ENCODE measurements around the gene MAGI1.
"Not testable (repeated sequence)": the region's sequence is repeated elsewhere in the genome, so short reads cannot be mapped to it uniquely, and the experiment has no call there.

The MAGI1 gene

DNA sequence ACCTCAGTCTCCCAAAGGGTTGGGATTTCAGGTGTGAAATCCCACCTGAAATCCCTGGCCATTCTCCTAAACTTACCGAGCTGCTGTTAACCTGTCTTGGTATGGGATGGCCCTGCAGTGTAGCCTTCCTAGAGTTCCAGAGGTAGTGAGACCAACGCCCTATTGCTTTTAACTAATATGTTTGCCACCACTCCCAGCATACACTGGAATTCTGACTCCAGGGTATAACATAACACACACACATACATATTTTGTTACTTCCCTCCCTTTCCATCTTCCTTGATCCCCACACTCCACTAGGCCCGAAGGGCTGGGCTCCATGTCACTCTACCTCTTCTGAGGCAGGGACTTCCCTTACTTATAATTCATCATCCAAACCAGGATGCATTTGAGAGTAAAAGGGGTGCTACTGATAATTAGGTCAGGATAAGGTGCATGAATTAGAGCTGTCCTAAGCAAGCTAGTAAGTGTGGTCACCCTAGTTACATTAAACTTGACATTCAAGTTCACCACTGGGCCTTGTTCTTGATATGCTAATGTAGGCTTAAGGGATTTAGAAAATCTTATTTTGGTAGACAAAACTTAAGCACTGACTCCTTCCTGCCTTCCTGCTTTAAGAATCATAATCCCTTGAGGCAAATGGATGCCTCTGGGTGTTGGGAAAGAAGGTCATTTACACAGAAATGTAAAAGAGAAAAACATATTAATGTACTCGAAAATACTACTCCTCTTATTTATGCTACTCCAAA lies 317.6 kb downstream of the MAGI1 start:
- Mint-ChIP-seq H3K4me3 (no peak overlapping the region), H3K4me1 (ENCODE audit: low read depth) (no peaks in the 10 kb centered on the region), H3K27ac (no peak overlapping the region), H3K27me3 (peaks cover 3% of the 10 kb centered on the region), H3K36me3 (no peaks in the 10 kb centered on the region), H3K9me3 (ENCODE audit: low read depth) (no peaks in the 10 kb centered on the region)

DNA sequence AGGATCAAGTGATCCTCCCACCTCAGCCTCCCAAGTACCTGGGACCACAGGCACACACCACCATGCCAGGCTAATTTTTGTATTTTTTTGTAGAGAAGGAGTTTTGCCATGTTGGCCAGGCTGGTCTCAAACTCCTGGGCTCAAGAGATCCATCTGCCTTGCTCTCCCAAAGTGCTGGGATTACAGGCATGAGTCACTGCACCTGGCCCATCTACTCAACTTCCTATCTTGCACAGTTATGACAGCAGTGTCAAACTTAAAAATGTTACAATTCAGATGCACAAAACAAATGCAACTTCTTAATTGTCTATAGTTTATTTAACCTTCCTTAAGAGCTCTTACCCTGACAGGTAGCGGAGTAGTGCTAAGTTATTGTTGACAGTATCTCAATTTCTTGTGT lies 319.1 kb downstream of the MAGI1 start:
- H3K4me1 Mint-ChIP-seq (ENCODE audit: low read depth); H3K27me3 Mint-ChIP-seq; H3K9me3 Mint-ChIP-seq (ENCODE audit: low read depth); H3K27ac Mint-ChIP-seq; H3K4me3 Mint-ChIP-seq; H3K36me3 Mint-ChIP-seq: not testable (repeated sequence)

DNA sequence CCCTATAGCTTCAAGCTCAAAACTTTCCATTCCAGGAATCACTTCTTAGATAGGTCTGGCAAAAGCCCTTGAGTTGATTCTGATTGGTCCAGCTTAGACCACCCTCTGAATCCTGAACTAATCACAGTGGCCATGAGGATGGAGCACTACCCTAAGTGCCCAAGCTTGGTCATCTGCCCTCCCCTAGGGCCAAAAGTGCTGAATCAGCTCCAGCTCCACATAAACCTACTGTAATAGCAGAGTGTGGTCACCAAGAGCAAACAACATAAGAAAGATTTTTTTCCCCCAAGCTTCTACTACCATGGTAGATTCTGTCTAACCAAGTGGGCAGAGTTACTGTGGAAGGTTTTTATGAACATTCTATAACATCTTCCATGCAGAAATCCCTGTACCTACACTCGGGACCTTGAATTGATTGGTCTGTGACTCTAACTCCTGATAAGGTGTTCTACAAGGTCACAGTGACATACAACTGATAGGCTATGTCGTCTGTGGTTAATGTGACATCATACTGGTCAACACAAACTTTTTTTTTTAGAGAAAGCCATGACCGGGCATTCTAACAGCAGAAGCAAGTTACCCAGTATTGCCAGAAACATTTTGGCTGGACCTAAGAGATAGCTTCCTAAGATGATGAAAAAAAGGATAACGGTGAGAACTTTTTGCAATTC lies 320.9 kb downstream of the MAGI1 start:
- Mint-ChIP-seq H3K4me3 (no peak overlapping the region), H3K27ac (no peak overlapping the region), H3K4me1 (ENCODE audit: low read depth) (no peaks in the 10 kb centered on the region), H3K36me3 (no peaks in the 10 kb centered on the region), H3K27me3 (peaks cover 3% of the 10 kb centered on the region), H3K9me3 (ENCODE audit: low read depth) (no peaks in the 10 kb centered on the region)

DNA sequence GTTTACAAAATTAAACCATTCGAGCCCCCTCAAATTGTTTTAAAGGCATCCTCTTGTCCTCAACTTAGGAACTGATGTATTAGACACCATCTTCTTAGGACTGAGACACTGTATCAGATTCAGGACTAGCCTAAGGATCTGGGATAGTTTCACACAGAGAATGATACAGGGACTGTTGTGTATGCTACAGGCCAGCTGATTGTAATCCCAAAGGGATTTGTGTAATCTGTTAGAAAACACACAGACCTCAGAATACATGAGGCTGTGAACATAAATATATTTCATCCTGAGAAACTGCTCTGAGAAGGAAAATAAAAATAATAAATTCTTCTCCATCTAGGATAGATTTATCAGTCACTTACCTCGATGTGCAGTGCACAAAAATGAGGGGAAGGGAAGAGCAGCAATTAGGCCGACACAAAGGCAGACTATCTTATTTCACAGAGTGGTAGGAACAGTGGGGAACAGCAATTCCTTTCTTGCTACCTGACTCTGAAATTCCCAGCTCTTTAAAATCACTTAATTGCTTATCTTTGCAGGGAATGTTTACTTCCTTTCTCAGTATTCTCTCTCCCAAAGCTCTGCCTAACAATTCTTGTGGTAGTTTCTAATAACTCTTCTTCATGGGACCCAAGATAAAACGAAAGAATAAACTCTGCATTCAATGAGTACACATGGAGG lies 322.5 kb downstream of the MAGI1 start:
- H3K4me1 Mint-ChIP-seq (ENCODE audit: low read depth), result no peaks in the 10 kb centered on the region

DNA sequence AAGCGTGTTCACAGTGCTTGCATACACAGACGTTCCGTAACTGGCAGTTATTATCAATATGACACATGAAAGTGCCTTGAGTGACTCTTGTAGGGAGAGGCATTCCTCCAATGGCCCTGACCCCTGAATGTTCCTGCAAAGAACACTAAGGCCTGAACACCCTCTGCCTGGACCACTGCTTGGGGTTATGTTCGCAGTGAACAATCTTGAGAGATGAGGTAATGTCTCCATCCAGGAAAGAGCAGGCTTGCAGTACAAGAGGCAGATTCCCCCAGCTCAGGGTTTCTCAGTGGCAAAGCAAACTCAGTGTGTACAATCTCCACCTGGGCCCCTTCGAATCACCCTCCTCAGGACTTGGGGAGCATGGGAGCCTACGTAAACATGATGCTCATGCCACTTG lies 324.6 kb downstream of the MAGI1 start:
- Mint-ChIP-seq H3K27ac (no peak overlapping the region), H3K4me1 (ENCODE audit: low read depth) (no peaks in the 10 kb centered on the region), H3K9me3 (ENCODE audit: low read depth) (no peaks in the 10 kb centered on the region), H3K4me3 (no peak overlapping the region), H3K27me3 (no peaks in the 10 kb centered on the region), H3K36me3 (no peaks in the 10 kb centered on the region)

More for the DNA sequence above, 322.5 kb downstream of the MAGI1 start:
- no peaks in the 10 kb centered on the region for H3K27me3 Mint-ChIP-seq
- no peak overlapping the region for H3K27ac Mint-ChIP-seq
- no peak overlapping the region for H3K4me3 Mint-ChIP-seq
- H3K9me3 Mint-ChIP-seq (ENCODE audit: low read depth), result no peaks in the 10 kb centered on the region
- no peaks in the 10 kb centered on the region for H3K36me3 Mint-ChIP-seq

DNA sequence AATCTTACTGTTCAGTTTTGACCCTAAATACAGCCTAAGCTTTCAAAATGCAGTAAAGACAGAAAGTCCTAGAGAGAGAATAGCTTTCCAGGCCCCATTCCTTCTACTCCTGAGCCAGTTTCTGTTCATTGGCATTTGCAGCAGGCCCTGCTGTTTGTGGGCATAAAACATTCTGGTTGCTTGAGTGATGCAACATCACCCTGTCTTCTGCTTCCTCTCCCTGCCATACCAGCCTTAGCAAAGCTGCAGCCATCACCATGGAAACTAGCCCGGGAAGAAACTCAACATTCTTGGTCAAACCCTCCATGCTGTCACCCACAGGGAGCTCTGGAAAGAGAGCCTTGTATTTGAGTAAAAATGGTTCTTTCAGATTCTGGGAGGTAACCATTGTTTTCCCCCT lies 325.7 kb downstream of the MAGI1 start:
- no peaks in the 10 kb centered on the region for H3K27me3 Mint-ChIP-seq
- H3K27ac Mint-ChIP-seq, result no peak overlapping the region
- no peaks in the 10 kb centered on the region for H3K4me1 Mint-ChIP-seq (ENCODE audit: low read depth)
- no peak overlapping the region for H3K4me3 Mint-ChIP-seq
- H3K9me3 Mint-ChIP-seq (ENCODE audit: low read depth), result no peaks in the 10 kb centered on the region
- no peaks in the 10 kb centered on the region for H3K36me3 Mint-ChIP-seq

DNA sequence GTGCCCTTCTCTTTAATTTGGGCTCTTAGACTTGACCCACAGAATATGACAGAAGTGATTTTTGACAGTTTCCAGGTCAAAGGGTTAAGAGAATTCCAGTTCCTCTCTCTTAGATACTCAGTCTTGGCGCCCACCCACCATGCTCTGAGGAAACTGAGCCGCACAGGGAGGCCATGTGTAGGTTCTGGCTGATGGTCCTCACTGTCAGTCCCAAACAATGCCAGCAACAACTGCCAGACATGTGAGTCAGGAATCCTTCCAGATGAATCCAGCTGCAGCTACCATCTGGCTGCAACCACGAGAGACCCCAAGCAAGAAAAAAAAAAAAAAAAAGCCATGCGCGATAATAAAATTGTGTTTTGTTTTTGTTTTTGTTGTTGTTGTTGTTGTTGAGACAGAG lies 326.6 kb downstream of the MAGI1 start:
- H3K4me1 Mint-ChIP-seq (ENCODE audit: low read depth), result no peaks in the 10 kb centered on the region

DNA sequence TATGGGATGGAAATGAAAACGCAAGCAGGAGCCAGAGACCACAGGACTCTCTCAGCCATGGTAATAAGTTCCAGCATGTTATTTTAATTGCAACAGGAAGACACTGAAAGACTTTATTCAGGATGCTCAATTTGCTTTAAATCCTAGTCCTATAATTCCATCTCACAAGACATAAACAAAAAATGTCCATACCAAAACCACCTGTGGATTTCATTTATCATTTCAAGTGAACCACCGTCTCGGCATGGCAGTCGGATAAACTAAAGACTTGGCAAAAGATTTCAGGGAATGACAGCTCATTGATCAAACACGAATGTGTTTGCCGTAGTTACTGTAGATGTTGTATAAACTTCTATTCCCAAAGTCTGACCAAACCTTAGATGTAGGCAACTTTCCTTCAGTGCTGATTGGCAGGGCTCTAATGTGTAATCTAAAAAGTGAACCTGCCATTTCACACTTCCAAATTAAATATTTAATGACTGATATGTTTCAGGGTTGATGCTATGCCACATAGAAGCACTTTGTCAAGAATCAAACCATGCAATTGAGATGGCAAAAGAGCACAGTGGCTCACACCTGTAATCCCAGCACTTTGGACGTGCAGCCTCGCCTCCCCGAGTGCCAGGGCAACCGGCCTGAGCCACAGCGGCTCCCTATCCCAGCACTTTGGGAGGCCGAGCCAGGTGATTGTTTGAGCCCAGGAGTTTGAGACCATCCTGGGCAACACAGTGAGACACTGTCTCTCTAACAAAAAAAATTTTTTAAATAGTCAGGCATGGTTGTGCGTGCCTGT lies 331.7 kb downstream of the MAGI1 start:
- Mint-ChIP-seq H3K4me3 (no peak overlapping the region), H3K9me3 (ENCODE audit: low read depth) (no peaks in the 10 kb centered on the region), H3K36me3 (no peaks in the 10 kb centered on the region), H3K27ac (no peak overlapping the region), H3K27me3 (peaks cover 2% of the 10 kb centered on the region), H3K4me1 (ENCODE audit: low read depth) (no peaks in the 10 kb centered on the region)

More for the DNA sequence above, 326.6 kb downstream of the MAGI1 start:
- Mint-ChIP-seq H3K36me3 (no peaks in the 10 kb centered on the region), H3K9me3 (ENCODE audit: low read depth) (no peaks in the 10 kb centered on the region), H3K4me3 (no peak overlapping the region), H3K27me3 (no peaks in the 10 kb centered on the region), H3K27ac (no peak overlapping the region)

DNA sequence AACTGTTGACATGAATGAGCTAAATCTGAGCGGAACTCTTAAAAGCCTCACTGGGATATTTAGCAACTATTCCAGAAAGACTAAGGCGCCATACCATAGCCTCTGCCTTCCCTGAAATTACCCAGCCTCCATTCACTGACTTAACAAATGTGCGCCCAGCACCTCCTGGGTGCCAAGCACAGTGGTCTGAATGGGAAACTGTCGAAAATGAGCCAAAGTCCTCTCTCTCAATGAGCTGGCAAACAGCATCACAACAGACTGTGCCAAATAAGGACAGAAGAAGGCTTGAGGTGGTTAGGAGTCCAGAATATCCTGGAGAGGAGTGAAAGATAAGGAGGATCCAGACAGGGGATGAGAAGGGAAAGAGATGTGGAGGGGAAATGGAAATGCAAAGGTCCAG lies 332.4 kb downstream of the MAGI1 start:
- no peaks in the 10 kb centered on the region for H3K4me1 Mint-ChIP-seq (ENCODE audit: low read depth)
- H3K4me3 Mint-ChIP-seq, result no peak overlapping the region
- H3K9me3 Mint-ChIP-seq (ENCODE audit: low read depth), result no peaks in the 10 kb centered on the region
- H3K36me3 Mint-ChIP-seq, result no peaks in the 10 kb centered on the region
- H3K27me3 Mint-ChIP-seq, result peaks cover 2% of the 10 kb centered on the region
- no peak overlapping the region for H3K27ac Mint-ChIP-seq

DNA sequence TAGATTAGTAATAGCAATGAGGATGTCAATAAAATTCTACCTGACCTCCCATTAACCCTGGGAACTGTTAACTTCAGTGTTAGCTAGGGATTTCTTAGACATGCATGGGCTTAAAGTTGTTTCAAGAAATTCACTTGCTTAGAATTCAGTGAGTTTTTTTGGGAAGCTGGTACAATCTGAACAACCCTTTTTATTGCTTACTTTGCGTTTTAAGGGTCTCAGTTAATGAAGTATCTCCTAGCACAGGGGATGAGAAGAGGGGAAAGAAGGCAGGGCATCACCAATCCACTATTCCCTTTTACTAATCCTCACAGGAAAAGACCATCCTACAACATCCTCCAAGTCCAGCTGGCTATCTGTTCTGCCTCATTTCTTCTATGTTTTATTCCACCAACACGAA lies 334.9 kb downstream of the MAGI1 start:
- H3K27ac Mint-ChIP-seq, result no peak overlapping the region
- no peaks in the 10 kb centered on the region for H3K4me1 Mint-ChIP-seq (ENCODE audit: low read depth)
- no peaks in the 10 kb centered on the region for H3K9me3 Mint-ChIP-seq (ENCODE audit: low read depth)
- no peak overlapping the region for H3K4me3 Mint-ChIP-seq
- no peaks in the 10 kb centered on the region for H3K36me3 Mint-ChIP-seq
- peaks cover 2% of the 10 kb centered on the region for H3K27me3 Mint-ChIP-seq

DNA sequence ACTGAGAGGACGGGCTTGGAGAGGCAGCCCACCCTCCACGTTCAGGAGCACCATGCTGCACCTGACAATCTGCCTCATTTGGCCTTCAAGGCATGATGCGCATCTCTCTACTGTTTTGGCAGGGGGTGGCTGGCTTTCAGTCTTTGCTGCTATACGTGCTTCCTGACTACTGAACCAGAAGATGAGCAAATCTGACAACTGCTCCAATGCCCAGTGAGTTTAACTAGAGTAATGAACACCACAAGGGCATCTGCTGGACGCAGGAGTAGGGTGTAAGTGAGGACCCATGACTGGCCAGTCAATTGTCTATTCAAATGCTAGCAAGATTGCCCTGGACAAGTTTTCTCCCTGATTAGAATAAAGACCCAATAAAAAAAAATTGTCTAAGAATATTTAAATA lies 335.7 kb downstream of the MAGI1 start:
- no peaks in the 10 kb centered on the region for H3K4me1 Mint-ChIP-seq (ENCODE audit: low read depth)
- H3K9me3 Mint-ChIP-seq (ENCODE audit: low read depth), result no peaks in the 10 kb centered on the region
- no peaks in the 10 kb centered on the region for H3K36me3 Mint-ChIP-seq
- H3K27ac Mint-ChIP-seq, result no peak overlapping the region
- peaks cover 2% of the 10 kb centered on the region for H3K27me3 Mint-ChIP-seq
- H3K4me3 Mint-ChIP-seq, result no peak overlapping the region

DNA sequence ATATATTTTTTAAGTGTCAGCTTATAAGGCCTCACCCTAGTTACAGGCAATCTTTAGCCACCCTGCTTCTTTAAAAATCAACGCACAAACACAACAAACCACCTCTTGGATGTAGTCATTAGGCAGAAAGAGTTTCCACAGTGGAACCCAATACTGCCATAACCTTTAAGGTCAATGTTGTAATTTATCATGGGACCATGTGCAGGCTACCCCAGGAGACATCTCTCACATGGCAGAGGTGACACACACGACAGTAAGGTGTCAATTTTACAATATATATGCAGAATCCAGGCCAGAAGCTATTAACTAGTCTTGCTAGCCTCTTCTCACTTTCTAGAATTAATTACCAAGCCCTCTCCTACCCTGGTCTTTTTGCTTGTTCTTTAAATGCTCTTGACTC lies 336.5 kb downstream of the MAGI1 start:
- Mint-ChIP-seq H3K27me3 (peaks cover 2% of the 10 kb centered on the region), H3K4me3 (no peak overlapping the region), H3K27ac (no peak overlapping the region), H3K36me3 (no peaks in the 10 kb centered on the region), H3K4me1 (ENCODE audit: low read depth) (no peaks in the 10 kb centered on the region), H3K9me3 (ENCODE audit: low read depth) (no peaks in the 10 kb centered on the region)

DNA sequence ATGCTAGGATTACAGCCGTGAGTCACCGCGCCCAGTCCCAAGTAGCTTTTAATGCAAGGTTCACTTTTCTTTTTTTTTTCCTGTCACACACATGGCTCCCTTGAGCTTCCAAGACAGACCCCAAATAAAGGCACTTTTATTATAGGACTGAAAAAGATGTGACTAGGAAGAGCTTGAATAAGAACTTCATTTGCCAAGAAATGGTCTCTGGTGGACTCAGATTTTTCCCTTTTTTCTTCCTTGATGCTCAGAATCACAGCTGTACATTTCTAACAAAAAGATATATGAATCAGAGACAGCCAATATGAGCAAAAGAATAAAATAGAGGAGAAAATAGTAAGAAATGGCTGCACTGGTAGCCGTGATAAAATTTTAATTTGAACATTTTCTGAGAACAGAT lies 337.2 kb downstream of the MAGI1 start:
- Mint-ChIP-seq H3K4me1 (ENCODE audit: low read depth) (no peaks in the 10 kb centered on the region), H3K36me3 (no peaks in the 10 kb centered on the region), H3K4me3 (no peak overlapping the region), H3K9me3 (ENCODE audit: low read depth) (no peaks in the 10 kb centered on the region), H3K27me3 (peaks cover 2% of the 10 kb centered on the region), H3K27ac (no peak overlapping the region)

DNA sequence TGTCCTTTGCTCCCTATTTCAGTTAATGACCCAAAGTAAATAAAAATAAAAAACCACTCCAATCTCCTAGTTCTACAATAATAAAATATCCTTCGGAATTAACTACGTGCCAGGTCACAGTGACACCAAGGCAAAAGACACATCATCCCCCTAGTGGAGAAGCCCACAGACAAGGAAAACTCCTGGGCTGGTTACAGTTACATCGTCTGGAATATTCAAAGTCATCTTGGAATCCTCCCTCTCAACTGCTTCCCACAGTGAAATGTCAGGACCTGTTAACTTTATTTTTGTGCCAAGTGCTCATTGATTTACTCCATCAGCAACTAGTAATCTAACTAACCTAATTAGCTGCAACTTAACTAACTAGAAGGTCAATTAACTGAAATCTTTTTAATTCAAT lies 349.3 kb downstream of the MAGI1 start:
- H3K27me3 Mint-ChIP-seq, result no peaks in the 10 kb centered on the region
- no peak overlapping the region for H3K27ac Mint-ChIP-seq

DNA sequence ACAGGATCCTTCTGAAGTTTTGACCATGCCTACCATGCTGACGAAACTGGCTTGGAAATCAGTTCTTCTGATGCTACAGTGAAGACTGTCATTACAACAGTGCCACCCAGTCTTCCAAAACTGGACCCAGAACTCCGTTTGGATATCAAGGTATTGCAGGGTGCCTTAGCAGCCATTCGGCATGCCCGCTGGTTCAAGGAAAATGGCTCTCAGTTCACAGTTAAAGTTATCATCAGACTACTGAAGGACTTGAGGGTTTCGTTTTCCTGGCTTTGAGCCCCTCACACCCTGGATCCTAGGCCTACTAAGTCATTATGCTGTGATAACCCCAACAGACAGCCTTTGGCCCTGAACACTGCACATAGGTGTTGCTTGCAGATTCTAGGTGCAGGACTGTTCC lies 351.0 kb downstream of the MAGI1 start:
- H3K27ac Mint-ChIP-seq, result no peak overlapping the region
- peaks cover 3% of the 10 kb centered on the region for H3K9me3 Mint-ChIP-seq (ENCODE audit: low read depth)
- H3K27me3 Mint-ChIP-seq, result no peaks in the 10 kb centered on the region
- H3K36me3 Mint-ChIP-seq, result no peaks in the 10 kb centered on the region
- no peaks in the 10 kb centered on the region for H3K4me1 Mint-ChIP-seq (ENCODE audit: low read depth)
- no peak overlapping the region for H3K4me3 Mint-ChIP-seq

More for the DNA sequence above, 349.3 kb downstream of the MAGI1 start:
- Mint-ChIP-seq H3K4me1 (ENCODE audit: low read depth) (no peaks in the 10 kb centered on the region), H3K9me3 (ENCODE audit: low read depth) (peaks cover 3% of the 10 kb centered on the region), H3K4me3 (no peak overlapping the region), H3K36me3 (no peaks in the 10 kb centered on the region)
